Panc1 (cell line): ENCODE data around the gene CACNA1C. TPM values are rescaled to one million over a fixed set of nuclear protein-coding genes. Genes with fewer than 3 reads are reported as not detected.

Experiments used
- ATAC-seq: fragments of 200-7000 bp; cut with Tn5 transposase; 2 replicates; pipeline ENCODE4 v1.9.1; 2020; ENCODE audit warnings: mild to moderate bottlenecking, moderate library complexity
- BruUV-seq: library from RNA; stranded (reverse); fragments of 400-500 nt; replicated peaks from 2 replicates; lab custom pipeline; 2021; lab: Mats Ljungman, UMichigan
- CTCF ChIA-PET: fragments of 300-600 bp; sonication (Branson Sonifier 250); formaldehyde crosslinking; loops from one replicate; lab custom pipeline; 2022; ENCODE audit warnings: antibody characterized with exemption; lab: Charles Lee
- POLR2A ChIA-PET: fragments of 300-600 bp; sonication (Branson Sonifier 250); formaldehyde crosslinking; loops from one replicate; lab custom pipeline; 2022; ENCODE audit warnings: antibody characterized with exemption; lab: Charles Lee
- DNase-seq: peaks from one replicate; pipeline ENCODE4 v3.0.0-alpha.2; 2010; ENCODE audit warnings: low read depth, low spot score
- H3K27ac ChIP-seq: 2 replicates; pipeline ENCODE4 v1.5.1; 2011; ENCODE audit warnings: mild to moderate bottlenecking, low read length, inconsistent platforms
- H3K27me3 ChIP-seq: fragments of 200-500 bp; sonication (Bioruptor generic); 2 replicates; pipeline ENCODE4 v1.6.0; 2014; ENCODE audit warnings: low read length, inconsistent platforms; ENCODE audit not compliant: control insufficient read depth, insufficient read depth
- H3K36me3 ChIP-seq: fragments of 200-500 bp; sonication (Bioruptor generic); 2 replicates; pipeline ENCODE4 v1.5.1; 2014; ENCODE audit warnings: inconsistent platforms, mild to moderate bottlenecking, low read length, moderate library complexity; ENCODE audit not compliant: control insufficient read depth, insufficient read depth
- H3K4me1 ChIP-seq: 2 replicates; pipeline ENCODE4 v1.5.1; 2011; ENCODE audit warnings: inconsistent platforms, mild to moderate bottlenecking, low read length, moderate library complexity; ENCODE audit not compliant: control insufficient read depth, insufficient read depth
- H3K4me3 ChIP-seq, 2 experiments: 2 replicates each; pipeline ENCODE4 v1.5.1; 2011 to 2012; ENCODE audit warnings: low read depth in 2 of 2, low read length in 2 of 2, mild to moderate bottlenecking in 2 of 2, inconsistent platforms in 1 of 2, moderate library complexity in 1 of 2
- H3K9me3 ChIP-seq: fragments of 200-500 bp; sonication (Bioruptor generic); 2 replicates; pipeline ENCODE4 v1.5.1; 2014; ENCODE audit warnings: low read depth, mild to moderate bottlenecking, inconsistent platforms, low read length, moderate library complexity; ENCODE audit not compliant: control insufficient read depth, insufficient read depth
- CTCF ChIP-seq: fragments of 450-650 bp; IDR thresholded peaks from 2 replicates; pipeline ENCODE4 v1.5.1; 2017; ENCODE audit warnings: mild to moderate bottlenecking
- POLR2AphosphoS5 ChIP-seq: IDR thresholded peaks from 2 replicates; pipeline ENCODE4 v1.6.1; 2012; ENCODE audit warnings: mild to moderate bottlenecking, low read depth, low read length, moderate library complexity
- SIN3A ChIP-seq: IDR thresholded peaks from 2 replicates; pipeline ENCODE4 v1.6.1; 2012; ENCODE audit warnings: low read depth, mild to moderate bottlenecking, low read length, moderate library complexity, borderline replicate concordance; ENCODE audit not compliant: insufficient read depth
- TCF7L2 ChIP-seq: IDR thresholded peaks from 2 replicates; pipeline ENCODE4 v1.6.1; 2011; ENCODE audit warnings: mild to moderate bottlenecking, low read depth, low read length, inconsistent platforms
- in situ Hi-C: cut with HindIII; loops from 2 replicates; pipeline ENCODE4 v1.10.0; 2016; ENCODE audit warnings: low sequenced_read_pairs, low pct_unique_long_range_greater_than_20kb
- intact Hi-C: fragments of 100-400 bp; cut with micrococcal nuclease; formaldehyde crosslinking; loops from one replicate; pipeline ENCODE4 v1.10.0; 2022; ENCODE audit not compliant: unreplicated experiment
- total RNA-seq: library from RNA; stranded (reverse); gene quantifications from one replicate; pipeline ENCODE4 v1.2.1, GENCODE V29; 2021; ENCODE audit not compliant: unreplicated experiment
- TF ChIP-seq, protein P1 (sequence below), 2 experiments: IDR thresholded peaks; 2 replicates each; pipeline ENCODE4 v1.6.1; 2011 to 2012; ENCODE audit warnings: low read depth in 2 of 2, control low read depth in 1 of 2, low read length in 1 of 2, mild to moderate bottlenecking in 1 of 2, moderate library complexity in 1 of 2; ENCODE audit not compliant: insufficient read depth in 1 of 2

The CACNA1C gene
- total RNA-seq, 1 experiment from 2014 or later, result 0.03 TPM

DNA sequence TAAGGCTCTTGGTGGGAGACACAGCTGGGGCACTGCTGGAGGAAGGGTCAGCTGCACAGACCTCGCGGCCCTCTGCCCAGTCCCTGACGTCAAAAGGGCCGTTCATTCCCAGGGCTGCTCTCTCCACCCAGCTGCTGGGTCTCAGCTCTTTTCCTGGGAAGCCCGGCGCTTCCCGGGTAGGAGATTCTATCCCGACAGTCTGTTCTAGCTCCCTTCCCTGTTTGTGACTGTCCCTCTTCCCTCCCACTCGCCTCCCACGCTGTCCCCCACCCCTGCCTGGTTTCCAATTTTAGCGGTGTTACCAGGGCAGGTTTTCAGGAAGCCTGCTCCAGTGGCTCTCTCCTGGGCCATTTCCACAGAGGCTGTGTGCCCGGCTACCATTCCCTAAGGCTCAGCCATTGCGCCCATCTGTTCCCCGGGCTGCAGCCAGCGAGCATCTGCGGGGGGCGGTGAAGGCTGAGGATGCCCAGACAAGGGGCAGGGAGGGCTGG lies 186.6 kb downstream of the CACNA1C start:
- Histone ChIP-seq H3K9me3 (no peaks in the 10 kb centered on the region), H3K36me3 (no peaks in the 10 kb centered on the region), H3K27ac (no peak overlapping the region), H3K4me1 (no peaks in the 10 kb centered on the region; the same call in 1 of the 2 replicates), H3K4me3 (no peak overlapping the region), H3K27me3 (no peaks in the 10 kb centered on the region)
- ChIA-PET POLR2A (no interaction called here), CTCF (no interaction called here)
- no peak for TF ChIP-seq CTCF
- TF ChIP-seq, protein P1, sequence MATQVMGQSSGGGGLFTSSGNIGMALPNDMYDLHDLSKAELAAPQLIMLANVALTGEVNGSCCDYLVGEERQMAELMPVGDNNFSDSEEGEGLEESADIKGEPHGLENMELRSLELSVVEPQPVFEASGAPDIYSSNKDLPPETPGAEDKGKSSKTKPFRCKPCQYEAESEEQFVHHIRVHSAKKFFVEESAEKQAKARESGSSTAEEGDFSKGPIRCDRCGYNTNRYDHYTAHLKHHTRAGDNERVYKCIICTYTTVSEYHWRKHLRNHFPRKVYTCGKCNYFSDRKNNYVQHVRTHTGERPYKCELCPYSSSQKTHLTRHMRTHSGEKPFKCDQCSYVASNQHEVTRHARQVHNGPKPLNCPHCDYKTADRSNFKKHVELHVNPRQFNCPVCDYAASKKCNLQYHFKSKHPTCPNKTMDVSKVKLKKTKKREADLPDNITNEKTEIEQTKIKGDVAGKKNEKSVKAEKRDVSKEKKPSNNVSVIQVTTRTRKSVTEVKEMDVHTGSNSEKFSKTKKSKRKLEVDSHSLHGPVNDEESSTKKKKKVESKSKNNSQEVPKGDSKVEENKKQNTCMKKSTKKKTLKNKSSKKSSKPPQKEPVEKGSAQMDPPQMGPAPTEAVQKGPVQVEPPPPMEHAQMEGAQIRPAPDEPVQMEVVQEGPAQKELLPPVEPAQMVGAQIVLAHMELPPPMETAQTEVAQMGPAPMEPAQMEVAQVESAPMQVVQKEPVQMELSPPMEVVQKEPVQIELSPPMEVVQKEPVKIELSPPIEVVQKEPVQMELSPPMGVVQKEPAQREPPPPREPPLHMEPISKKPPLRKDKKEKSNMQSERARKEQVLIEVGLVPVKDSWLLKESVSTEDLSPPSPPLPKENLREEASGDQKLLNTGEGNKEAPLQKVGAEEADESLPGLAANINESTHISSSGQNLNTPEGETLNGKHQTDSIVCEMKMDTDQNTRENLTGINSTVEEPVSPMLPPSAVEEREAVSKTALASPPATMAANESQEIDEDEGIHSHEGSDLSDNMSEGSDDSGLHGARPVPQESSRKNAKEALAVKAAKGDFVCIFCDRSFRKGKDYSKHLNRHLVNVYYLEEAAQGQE (IDR thresholded peaks at IDR 0.05; ENCODE audit: insufficient read depth in 1 of 2, low read depth in 2 of 2, low read length in 1 of 2), result no peak
- TF ChIP-seq SIN3A, result no peak
- no peak for TF ChIP-seq POLR2AphosphoS5
- TF ChIP-seq TCF7L2, result no peak
- DNase-seq (no peak), ATAC-seq (no peak)
- intact Hi-C loops (no loop called here), in situ Hi-C loops (no loop called here)
- BruUV-seq, result no TSS peak

- no TSS peak for BruUV-seq
- ChIA-PET CTCF (no interaction called here), POLR2A (no interaction called here)
- ATAC-seq (no peak), DNase-seq (no peak)
- intact Hi-C loops, result no loop called here
- H3K9me3 ChIP-seq, result no peaks in the 10 kb centered on the region
- H3K4me1 ChIP-seq, result no peaks in the 10 kb centered on the region; the same call in 1 of the 2 replicates
- H3K27me3 ChIP-seq, result no peaks in the 10 kb centered on the region
- H3K36me3 ChIP-seq, result no peaks in the 10 kb centered on the region
- in situ Hi-C loops, result no loop called here
- H3K4me3 ChIP-seq, result no peak overlapping the region
- H3K27ac ChIP-seq, result no peak overlapping the region
- TF ChIP-seq, protein P1 (IDR thresholded peaks at IDR 0.05; ENCODE audit: insufficient read depth in 1 of 2, low read depth in 2 of 2, low read length in 1 of 2), result no peak
- no peak for TF ChIP-seq SIN3A
- no peak for TF ChIP-seq CTCF
- TF ChIP-seq POLR2AphosphoS5, result no peak
- TF ChIP-seq TCF7L2, result no peak
These were observed 187.6 kb downstream of the CACNA1C start for GRCh38 chr12:2240390-2240789.
